ENCODE data around the gene GPANK1. TPM values are rescaled to one million over a fixed set of nuclear protein-coding genes. Genes with fewer than 3 reads are reported as not detected.

The GPANK1 gene
- total and polyA plus RNA-seq, 2 of the 13 experiments (the other 11 are each of a cell fraction or from before 2014, with no cell fraction given): 15.4 to 22.8 TPM

DNA sequence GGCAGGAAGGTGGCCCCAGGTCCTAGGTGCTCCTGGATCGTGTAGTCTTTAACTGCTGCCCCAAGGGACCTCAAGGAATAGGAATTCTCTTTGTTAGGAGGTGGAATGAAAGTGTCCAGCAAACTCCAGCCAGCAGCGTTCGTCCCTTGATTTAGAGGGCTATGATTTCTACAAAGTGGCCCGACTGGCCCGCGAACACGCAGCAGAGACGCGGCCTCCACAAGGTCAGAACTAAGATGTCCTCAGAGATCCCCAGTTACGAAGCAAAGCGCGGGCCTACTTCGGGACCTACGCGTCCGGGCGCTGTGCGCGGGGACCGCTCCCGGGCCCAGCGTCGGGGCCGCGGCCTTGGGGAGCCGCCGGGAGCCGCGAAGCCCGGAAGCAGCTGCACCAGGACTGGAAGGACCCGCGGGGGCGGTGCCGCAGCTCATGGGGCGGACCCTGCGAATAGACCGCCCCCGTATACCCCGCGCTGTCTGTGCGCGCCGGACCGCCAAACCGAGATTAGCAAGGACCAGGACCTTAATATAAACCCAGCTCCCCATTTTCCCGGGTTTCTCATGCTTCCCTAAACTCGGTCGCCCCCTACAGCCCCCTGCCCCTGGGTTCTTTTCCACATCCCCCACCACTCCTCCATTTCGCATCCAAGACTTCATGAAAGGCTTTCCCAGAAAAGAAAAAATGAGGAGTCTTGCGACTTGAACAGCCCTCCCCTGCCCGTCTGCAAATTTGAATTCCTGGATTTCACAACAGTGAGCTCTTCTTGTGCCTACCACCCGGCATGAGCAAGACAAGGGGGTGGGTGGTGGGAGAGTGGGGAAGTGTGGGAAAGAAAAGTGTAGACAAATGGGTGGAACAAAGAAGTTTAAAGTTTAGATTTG lies 4.2 kb downstream of the GPANK1 start, which contains the start of gene C6orf47 (continued):
- TF ChIP-seq, protein P1, sequence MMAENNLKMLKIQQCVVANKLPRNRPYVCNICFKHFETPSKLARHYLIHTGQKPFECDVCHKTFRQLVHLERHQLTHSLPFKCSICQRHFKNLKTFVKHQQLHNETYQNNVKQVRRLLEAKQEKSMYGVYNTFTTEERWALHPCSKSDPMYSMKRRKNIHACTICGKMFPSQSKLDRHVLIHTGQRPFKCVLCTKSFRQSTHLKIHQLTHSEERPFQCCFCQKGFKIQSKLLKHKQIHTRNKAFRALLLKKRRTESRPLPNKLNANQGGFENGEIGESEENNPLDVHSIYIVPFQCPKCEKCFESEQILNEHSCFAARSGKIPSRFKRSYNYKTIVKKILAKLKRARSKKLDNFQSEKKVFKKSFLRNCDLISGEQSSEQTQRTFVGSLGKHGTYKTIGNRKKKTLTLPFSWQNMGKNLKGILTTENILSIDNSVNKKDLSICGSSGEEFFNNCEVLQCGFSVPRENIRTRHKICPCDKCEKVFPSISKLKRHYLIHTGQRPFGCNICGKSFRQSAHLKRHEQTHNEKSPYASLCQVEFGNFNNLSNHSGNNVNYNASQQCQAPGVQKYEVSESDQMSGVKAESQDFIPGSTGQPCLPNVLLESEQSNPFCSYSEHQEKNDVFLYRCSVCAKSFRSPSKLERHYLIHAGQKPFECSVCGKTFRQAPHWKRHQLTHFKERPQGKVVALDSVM (CRISPR knock-in tag; IDR thresholded peaks at IDR 0.05): peak; percentile 51; the same call in 1 of the 2 replicates
- TF ChIP-seq, protein P2, sequence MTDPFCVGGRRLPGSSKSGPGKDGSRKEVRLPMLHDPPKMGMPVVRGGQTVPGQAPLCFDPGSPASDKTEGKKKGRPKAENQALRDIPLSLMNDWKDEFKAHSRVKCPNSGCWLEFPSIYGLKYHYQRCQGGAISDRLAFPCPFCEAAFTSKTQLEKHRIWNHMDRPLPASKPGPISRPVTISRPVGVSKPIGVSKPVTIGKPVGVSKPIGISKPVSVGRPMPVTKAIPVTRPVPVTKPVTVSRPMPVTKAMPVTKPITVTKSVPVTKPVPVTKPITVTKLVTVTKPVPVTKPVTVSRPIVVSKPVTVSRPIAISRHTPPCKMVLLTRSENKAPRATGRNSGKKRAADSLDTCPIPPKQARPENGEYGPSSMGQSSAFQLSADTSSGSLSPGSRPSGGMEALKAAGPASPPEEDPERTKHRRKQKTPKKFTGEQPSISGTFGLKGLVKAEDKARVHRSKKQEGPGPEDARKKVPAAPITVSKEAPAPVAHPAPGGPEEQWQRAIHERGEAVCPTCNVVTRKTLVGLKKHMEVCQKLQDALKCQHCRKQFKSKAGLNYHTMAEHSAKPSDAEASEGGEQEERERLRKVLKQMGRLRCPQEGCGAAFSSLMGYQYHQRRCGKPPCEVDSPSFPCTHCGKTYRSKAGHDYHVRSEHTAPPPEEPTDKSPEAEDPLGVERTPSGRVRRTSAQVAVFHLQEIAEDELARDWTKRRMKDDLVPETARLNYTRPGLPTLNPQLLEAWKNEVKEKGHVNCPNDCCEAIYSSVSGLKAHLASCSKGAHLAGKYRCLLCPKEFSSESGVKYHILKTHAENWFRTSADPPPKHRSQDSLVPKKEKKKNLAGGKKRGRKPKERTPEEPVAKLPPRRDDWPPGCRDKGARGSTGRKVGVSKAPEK (CRISPR knock-in tag; IDR thresholded peaks at IDR 0.05; ENCODE audit: borderline replicate concordance): no peak
- TF ChIP-seq MXI1 (IDR thresholded peaks at IDR 0.05; ENCODE audit: borderline replicate concordance, low read depth, low read length) (peak; percentile 82; the same call in 1 of the 3 replicates), ZNF337 (CRISPR knock-in tag; IDR thresholded peaks at IDR 0.05; ENCODE audit: borderline replicate concordance, low read depth) (peak; percentile 64; the same call in 1 of the 2 replicates), HNRNPLL (IDR thresholded peaks at IDR 0.05; ENCODE audit: low read depth, low read length, poor library complexity, severe bottlenecking) (peak; percentile 88), ZNF207 (IDR thresholded peaks at IDR 0.05; ENCODE audit: borderline replicate concordance) (no peak), ZNF709 (CRISPR knock-in tag; IDR thresholded peaks at IDR 0.05) (no peak), ZNF552 (CRISPR knock-in tag; IDR thresholded peaks at IDR 0.05; ENCODE audit: borderline replicate concordance) (0 out of 2 replicates have a peak, but pooled peaks have one; percentile 8), HIVEP1 (CRISPR knock-in tag; IDR thresholded peaks at IDR 0.05) (no peak; the same call in 1 of the 2 replicates), ZNF558 (CRISPR knock-in tag; IDR thresholded peaks at IDR 0.05; ENCODE audit: borderline replicate concordance) (0 out of 2 replicates have a peak, but pooled peaks have one; percentile 12), ZNF572 (CRISPR knock-in tag; IDR thresholded peaks at IDR 0.05) (no peak), ZKSCAN8 (CRISPR knock-in tag; IDR thresholded peaks at IDR 0.05; ENCODE audit: borderline replicate concordance) (no peak; the same call in 1 of the 2 replicates), TOPORS (CRISPR knock-in tag; IDR thresholded peaks at IDR 0.05) (peak; percentile 86; the same call in 1 of the 2 replicates), THAP11 (CRISPR knock-in tag; IDR thresholded peaks at IDR 0.05) (peak; percentile 83), ZNF615 (CRISPR knock-in tag; IDR thresholded peaks at IDR 0.05; ENCODE audit: borderline replicate concordance) (peak; percentile 87; the same call in 1 of the 2 replicates), TBX2 (CRISPR knock-in tag; IDR thresholded peaks at IDR 0.05; ENCODE audit: borderline replicate concordance) (peak; percentile 88; the same call in 1 of the 2 replicates), ZNF713 (CRISPR knock-in tag; IDR thresholded peaks at IDR 0.05) (no peak), KLF9 (CRISPR knock-in tag; IDR thresholded peaks at IDR 0.05; ENCODE audit: low read depth) (no peak; the same call in 1 of the 2 replicates)
- TF ChIP-seq, protein P3, sequence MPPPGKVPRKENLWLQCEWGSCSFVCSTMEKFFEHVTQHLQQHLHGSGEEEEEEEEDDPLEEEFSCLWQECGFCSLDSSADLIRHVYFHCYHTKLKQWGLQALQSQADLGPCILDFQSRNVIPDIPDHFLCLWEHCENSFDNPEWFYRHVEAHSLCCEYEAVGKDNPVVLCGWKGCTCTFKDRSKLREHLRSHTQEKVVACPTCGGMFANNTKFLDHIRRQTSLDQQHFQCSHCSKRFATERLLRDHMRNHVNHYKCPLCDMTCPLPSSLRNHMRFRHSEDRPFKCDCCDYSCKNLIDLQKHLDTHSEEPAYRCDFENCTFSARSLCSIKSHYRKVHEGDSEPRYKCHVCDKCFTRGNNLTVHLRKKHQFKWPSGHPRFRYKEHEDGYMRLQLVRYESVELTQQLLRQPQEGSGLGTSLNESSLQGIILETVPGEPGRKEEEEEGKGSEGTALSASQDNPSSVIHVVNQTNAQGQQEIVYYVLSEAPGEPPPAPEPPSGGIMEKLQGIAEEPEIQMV (CRISPR knock-in tag; IDR thresholded peaks at IDR 0.05; ENCODE audit: low read depth): peak; percentile 68
- TF ChIP-seq, protein P4, sequence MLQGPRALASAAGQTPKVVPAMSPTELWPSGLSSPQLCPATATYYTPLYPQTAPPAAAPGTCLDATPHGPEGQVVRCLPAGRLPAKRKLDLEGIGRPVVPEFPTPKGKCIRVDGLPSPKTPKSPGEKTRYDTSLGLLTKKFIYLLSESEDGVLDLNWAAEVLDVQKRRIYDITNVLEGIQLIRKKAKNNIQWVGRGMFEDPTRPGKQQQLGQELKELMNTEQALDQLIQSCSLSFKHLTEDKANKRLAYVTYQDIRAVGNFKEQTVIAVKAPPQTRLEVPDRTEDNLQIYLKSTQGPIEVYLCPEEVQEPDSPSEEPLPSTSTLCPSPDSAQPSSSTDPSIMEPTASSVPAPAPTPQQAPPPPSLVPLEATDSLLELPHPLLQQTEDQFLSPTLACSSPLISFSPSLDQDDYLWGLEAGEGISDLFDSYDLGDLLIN (CRISPR knock-in tag; IDR thresholded peaks at IDR 0.05; ENCODE audit: borderline replicate concordance): peak; percentile 89; the same call in 1 of the 2 replicates

Data from HepG2 (cell line).